H1 (cell line): ENCODE measurements around the gene COQ9. TPM values are rescaled to one million over a fixed set of nuclear protein-coding genes. Genes with fewer than 3 reads are reported as not detected.

Source experiments
- CTCF ChIA-PET: fragments of 300-600 bp; sonication (Branson Sonifier 250); formaldehyde crosslinking; loops from one replicate; lab custom pipeline; 2021; ENCODE audit not compliant: partially characterized antibody; lab: Charles Lee
- POLR2A ChIA-PET: fragments of 300-600 bp; sonication (Branson Sonifier 250); formaldehyde crosslinking; loops from one replicate; lab custom pipeline; 2021; ENCODE audit warnings: inconsistent platforms; ENCODE audit not compliant: partially characterized antibody; lab: Charles Lee
- DNase-seq, 2 experiments: peaks; one replicate each; pipeline versions ENCODE4 v3.0.0 to v3.0.0-alpha.2; 2010 to 2022; ENCODE audit warnings: low spot score in 2 of 2, low read depth in 1 of 2, mixed read lengths in 1 of 2
- FAIRE-seq: peaks from 2 replicates; lab custom pipeline; 2011; peaks lifted over from hg19 to GRCh38; lab: Jason Lieb, UNC
- H2AFZ ChIP-seq: 2 replicates; pipeline ENCODE4 v1.8.1; 2012; ENCODE audit warnings: low read length, inconsistent platforms
- H2AK5ac ChIP-seq: 2 replicates; pipeline ENCODE4 v1.6.1; 2013; ENCODE audit warnings: low read depth, low read length
- H2BK120ac ChIP-seq: replicated peaks from 2 replicates; pipeline ENCODE3; 2013; ENCODE audit warnings: low read depth, low read length, inconsistent platforms
- H2BK12ac ChIP-seq: 2 replicates; pipeline ENCODE4 v1.6.1; 2013; ENCODE audit warnings: low read depth, low read length
- H2BK15ac ChIP-seq: 2 replicates; pipeline ENCODE4 v1.6.1; 2013; ENCODE audit warnings: low read length
- H2BK20ac ChIP-seq: 2 replicates; pipeline ENCODE4 v1.6.1; 2013; ENCODE audit warnings: low read length
- H2BK5ac ChIP-seq: 2 replicates; pipeline ENCODE4 v1.6.1; 2013; ENCODE audit warnings: low read depth, low read length
- H3K14ac ChIP-seq: 2 replicates; pipeline ENCODE4 v1.6.1; 2013; ENCODE audit warnings: inconsistent platforms; ENCODE audit not compliant: insufficient read length
- H3K18ac ChIP-seq: 2 replicates; pipeline ENCODE4 v1.6.1; 2013; ENCODE audit warnings: low read length; ENCODE audit errors: extremely low read depth
- H3K23ac ChIP-seq: 2 replicates; pipeline ENCODE4 v1.6.1; 2013; ENCODE audit warnings: inconsistent platforms; ENCODE audit not compliant: insufficient read length
- H3K23me2 ChIP-seq: 2 replicates; pipeline ENCODE4 v1.6.1; 2013; ENCODE audit warnings: low read depth, low read length
- H3K27ac ChIP-seq: 2 replicates; pipeline ENCODE4 v1.6.1; 2011; ENCODE audit warnings: low read depth, low read length, inconsistent platforms
- H3K27me3 ChIP-seq, 4 experiments: replicated peaks in 1 of 4; 1 replicate in 1 of 4; 2 replicates in 3 of 4; pipeline versions ENCODE4 v1.6.1 to v1.8.1; 2011 to 2013; ENCODE audit warnings: low read length in 3 of 4, mild to moderate bottlenecking in 3 of 4, inconsistent platforms in 2 of 4, mixed read lengths in 2 of 4, moderate library complexity in 1 of 4; ENCODE audit not compliant: control insufficient read depth in 3 of 4, insufficient read depth in 3 of 4; ENCODE audit errors: extremely low read depth in 1 of 4
- H3K36me3 ChIP-seq, 4 experiments: 2 replicates each; pipeline versions ENCODE4 v1.6.1 to v1.8.1; 2011 to 2013; ENCODE audit warnings: mild to moderate bottlenecking in 4 of 4, low read length in 3 of 4, moderate library complexity in 2 of 4, control low read depth in 1 of 4, inconsistent platforms in 1 of 4; ENCODE audit not compliant: insufficient read depth in 4 of 4, control insufficient read depth in 2 of 4
- H3K4ac ChIP-seq: replicated peaks from 2 replicates; pipeline ENCODE3; 2013; ENCODE audit warnings: low read length, low read depth, mixed read lengths, inconsistent platforms; ENCODE audit not compliant: insufficient read length
- H3K4me1 ChIP-seq, 4 experiments: replicated peaks in 1 of 4; 1 replicate in 1 of 4; 2 replicates in 3 of 4; pipeline versions ENCODE4 v1.6.1 to v1.8.1; 2011 to 2013; ENCODE audit warnings: low read length in 3 of 4, inconsistent platforms in 2 of 4, mixed read lengths in 1 of 4; ENCODE audit not compliant: insufficient read depth in 4 of 4, control insufficient read depth in 3 of 4
- H3K4me2 ChIP-seq, 2 experiments: 2 replicates each; pipeline versions ENCODE4 v1.6.1 to v1.8.1; 2011 to 2013; ENCODE audit warnings: low read depth in 2 of 2, low read length in 2 of 2, control low read depth in 1 of 2, inconsistent platforms in 1 of 2, mild to moderate bottlenecking in 1 of 2; ENCODE audit not compliant: insufficient read depth in 1 of 2
- H3K4me3 ChIP-seq, 4 experiments: fragments of 200-600, 300-600 bp in 1 of 4; sonication (generic), shearing (Covaris generic), sonication (Bioruptor Twin) in 1 of 4; 2 replicates each; pipeline versions ENCODE4 v1.5.1 to v1.8.1; 2011 to 2016; ENCODE audit warnings: low read length in 4 of 4, low read depth in 3 of 4, control low read depth in 2 of 4, inconsistent platforms in 2 of 4, mild to moderate bottlenecking in 2 of 4, mixed read lengths in 1 of 4, moderate library complexity in 1 of 4; ENCODE audit not compliant: insufficient read depth in 2 of 4; ENCODE audit errors: extremely low read depth in 1 of 4
- H3K56ac ChIP-seq: replicated peaks from 2 replicates; pipeline ENCODE3; 2013; ENCODE audit warnings: low read depth, mild to moderate bottlenecking, mixed read lengths, low read length, inconsistent platforms; ENCODE audit not compliant: insufficient read length
- H3K79me1 ChIP-seq: 2 replicates; pipeline ENCODE4 v1.6.1; 2013; ENCODE audit warnings: low read depth, low read length, control low read depth
- H3K79me2 ChIP-seq, 2 experiments: 2 replicates each; pipeline versions ENCODE4 v1.6.1 to v1.8.1; 2012 to 2013; ENCODE audit warnings: low read length in 2 of 2, mild to moderate bottlenecking in 2 of 2, inconsistent platforms in 1 of 2; ENCODE audit not compliant: insufficient read depth in 2 of 2, control insufficient read depth in 1 of 2
- H3K9ac ChIP-seq, 4 experiments: replicated peaks in 1 of 4; 1 replicate in 1 of 4; 2 replicates in 3 of 4; pipeline versions ENCODE4 v1.6.1 to v1.8.1; 2011 to 2013; ENCODE audit warnings: low read depth in 3 of 4, low read length in 3 of 4, control low read depth in 2 of 4, mild to moderate bottlenecking in 2 of 4, moderate library complexity in 2 of 4, inconsistent platforms in 1 of 4; ENCODE audit errors: extremely low read depth in 1 of 4
- H3K9me3 ChIP-seq, 2 experiments: 2 replicates each; pipeline versions ENCODE4 v1.6.1 to v1.8.1; 2012 to 2013; ENCODE audit warnings: mild to moderate bottlenecking in 2 of 2, moderate library complexity in 2 of 2, control low read depth in 1 of 2, inconsistent platforms in 1 of 2, low read depth in 1 of 2, low read length in 1 of 2, mixed read lengths in 1 of 2; ENCODE audit not compliant: insufficient read depth in 2 of 2
- H4K20me1 ChIP-seq, 2 experiments: replicated peaks in 1 of 2; 2 replicates each; pipeline versions ENCODE3 to v1.8.1; 2011 to 2013; ENCODE audit warnings: inconsistent platforms in 2 of 2, low read length in 2 of 2, mild to moderate bottlenecking in 1 of 2; ENCODE audit not compliant: insufficient read depth in 2 of 2, control insufficient read depth in 1 of 2
- H4K5ac ChIP-seq: 2 replicates; pipeline ENCODE4 v1.6.1; 2013; ENCODE audit warnings: low read length, low read depth, mixed read lengths, inconsistent platforms; ENCODE audit not compliant: insufficient read length
- H4K8ac ChIP-seq: 2 replicates; pipeline ENCODE4 v1.8.0; 2013; ENCODE audit warnings: mild to moderate bottlenecking, moderate library complexity, low read length, inconsistent platforms; ENCODE audit not compliant: insufficient read depth; ENCODE audit errors: extremely low read depth
- H4K91ac ChIP-seq: replicated peaks from 2 replicates; pipeline ENCODE3; 2013; ENCODE audit warnings: low read length, mixed read lengths, inconsistent platforms; ENCODE audit not compliant: insufficient read length
- BCL11A ChIP-seq, 2 experiments: IDR thresholded peaks; one replicate each; pipeline ENCODE4 v1.6.1; 2011; ENCODE audit warnings: low read depth in 2 of 2, low read length in 2 of 2, mild to moderate bottlenecking in 2 of 2
- EP300 ChIP-seq, 2 experiments: IDR thresholded peaks; 1 replicate in 1 of 2; 2 replicates in 1 of 2; pipeline ENCODE4 v1.6.1; 2011 to 2012; ENCODE audit warnings: low read depth in 2 of 2, low read length in 2 of 2, mild to moderate bottlenecking in 2 of 2, borderline replicate concordance in 1 of 2, inconsistent platforms in 1 of 2, moderate library complexity in 1 of 2
- KDM4A ChIP-seq: IDR thresholded peaks from one replicate; pipeline ENCODE4 v1.7.1; 2012; ENCODE audit warnings: low read depth, mild to moderate bottlenecking, moderate library complexity, low read length, inconsistent platforms; ENCODE audit not compliant: severe bottlenecking
- NRF1 ChIP-seq: IDR thresholded peaks from 2 replicates; pipeline ENCODE4 v1.6.1; 2011; ENCODE audit warnings: mild to moderate bottlenecking, low read depth, low read length, improper control_type of control experiment
- RAD21 ChIP-seq, 2 experiments: IDR thresholded peaks in 1 of 2; conservative IDR thresholded peaks in 1 of 2; 2 replicates each; pipeline ENCODE4 v1.6.1; 2011; ENCODE audit warnings: low read depth in 2 of 2, low read length in 2 of 2, improper control_type of control experiment in 1 of 2, inconsistent platforms in 1 of 2, mild to moderate bottlenecking in 1 of 2, moderate library complexity in 1 of 2
- SP1 ChIP-seq: IDR thresholded peaks from 2 replicates; pipeline ENCODE4 v1.6.1; 2011; ENCODE audit warnings: low read depth, low read length
- TAF7 ChIP-seq: optimal IDR thresholded peaks from 2 replicates; pipeline ENCODE3; 2011; ENCODE audit warnings: low read depth, mild to moderate bottlenecking, inconsistent platforms, low read length, moderate library complexity, borderline replicate concordance
- TBP ChIP-seq: IDR thresholded peaks from 2 replicates; pipeline ENCODE4 v1.6.1; 2011; ENCODE audit warnings: low read depth, low read length, improper control_type of control experiment
- WGBS, 2 experiments: shearing (Covaris generic) in 1 of 2; methylation state at CpG; one replicate each; pipeline versions ENCODE4 v1.1.6 to v1.1.7; 2013 to 2015; ENCODE audit warnings: low lambda C conversion rate in 2 of 2, mixed read lengths in 2 of 2, inconsistent platforms in 1 of 2, low coverage in 1 of 2, missing lambda C conversion rate in 1 of 2; ENCODE audit not compliant: insufficient replicate concordance in 2 of 2, insufficient coverage in 1 of 2, insufficient read length in 1 of 2; ENCODE audit errors: extremely low coverage in 1 of 2, missing lambda C conversion rate in 1 of 2; 5-methylcytosine and 5-hydroxymethylcytosine counted together
- polyA plus RNA-seq, 7 experiments: library from polyadenylated mRNA; depleted of rRNA in 3 of 7; stranded (reverse) in 5 of 7; unstranded in 2 of 7; fragments of >200 nt in 5 of 7; fragments of 200-250 nt in 2 of 7; gene quantifications; 1 replicate in 5 of 7; 2 replicates in 1 of 7; 4 replicates in 1 of 7; pipeline versions ENCODE4 v1.2.1 to v1.2.3, GENCODE V29; 2011 to 2013; ENCODE audit warnings: missing spikeins in 2 of 7, mixed read lengths in 2 of 7
- total RNA-seq: library from RNA; stranded (reverse); fragmentation: NEBNext Ultra II Directional; extraction: Animal tissue kit (Norgen Biotek cat#: 25700); gene quantifications from 2 replicates; pipeline ENCODE4 v1.2.1, GENCODE V29; 2021
- TF ChIP-seq, protein P1 (sequence below), 3 experiments: IDR thresholded peaks; 1 replicate in 2 of 3; 2 replicates in 1 of 3; pipeline versions ENCODE4 v1.5.1 to v1.6.1; 2011; ENCODE audit warnings: low read length in 3 of 3, mild to moderate bottlenecking in 3 of 3, inconsistent platforms in 2 of 3, low read depth in 1 of 3, moderate library complexity in 1 of 3; ENCODE audit not compliant: insufficient read depth in 1 of 3; ENCODE audit errors: control extremely low read depth in 1 of 3

The COQ9 gene
- total and polyA plus RNA-seq, 2 of the 8 experiments (the other 6 are each of a cell fraction or from before 2014, with no cell fraction given) = 33.3 to 60.3 TPM

DNA sequence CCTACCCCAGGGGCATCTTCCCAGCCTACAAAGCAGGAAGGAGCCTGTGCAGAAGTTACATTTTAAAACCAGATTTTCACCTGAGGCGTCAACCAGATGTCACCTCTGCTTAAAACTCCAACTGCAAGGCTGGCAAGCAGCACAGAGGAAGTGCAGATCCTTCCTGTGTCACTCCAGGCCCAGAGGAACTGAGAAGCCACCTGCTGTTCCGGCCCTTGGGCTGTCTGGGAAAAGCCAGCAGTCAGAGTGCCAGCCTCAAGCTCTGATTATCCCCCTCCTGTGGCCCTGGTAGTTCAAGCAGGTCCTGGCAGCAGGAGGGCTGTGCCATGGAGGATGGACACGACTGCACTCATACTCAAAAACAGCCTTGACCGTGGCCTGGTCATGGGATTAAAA, 25.4 kb downstream of the COQ9 start:
- ChIA-PET POLR2A (interaction anchor here (1.2 to 10.3 kb wide), 11 partner anchors 9 to 64 kb away, joined by 3 to 67 read pairs (median 6); partner anchors contain the start of genes CCDC102A, CIAPIN1, COQ9 and DOK4), CTCF (interaction anchor here (0.6 to 15.0 kb wide), 5 partner anchors 11 to 55 kb away, joined by 3 to 210 read pairs (median 10); partner anchors contain the start of gene POLR2C)
- Histone ChIP-seq H3K4me2 (peak overlapping the region; percentile 15 to 53; a peak in 3 of 4 replicates), H2BK120ac (no peak overlapping the region), H3K18ac (no peak overlapping the region; the same call in none of the 2 replicates), H2BK20ac (no peak overlapping the region), H3K9me3 (no peaks in the 10 kb centered on the region), H3K4me1 (peaks cover 10 to 48% (median 39%) of the 10 kb centered on the region in 4 experiments), H2BK12ac (0 out of 2 replicates have a peak overlapping the region, but pooled peaks have one; percentile 56), H3K79me2 (no peaks in the 10 kb centered on the region), H3K79me1 (0 out of 2 replicates have a peak, but pooled peaks cover 2% of the 10 kb centered on the region), H4K5ac (peak overlapping the region; percentile 39), H3K27me3 (no peaks in the 10 kb centered on the region), H2BK15ac (no peak overlapping the region), H3K23ac (no peak overlapping the region), H3K36me3 (peaks cover 16 to 49% (median 33%) of the 10 kb centered on the region in 4 experiments), H2BK5ac (peak overlapping the region; percentile 94), H2AFZ (no peak overlapping the region), H2AK5ac (no peak overlapping the region), H4K91ac (no peak overlapping the region), H3K23me2 (no peaks in the 10 kb centered on the region; the same call in 1 of the 2 replicates), H3K4ac (no peak overlapping the region), H4K20me1 (peaks cover 2 to 3% of the 10 kb centered on the region in 2 experiments), H3K56ac (peak overlapping the region; percentile 70), H4K8ac (peak overlapping the region; percentile 3; the same call in 1 of the 2 replicates), H3K14ac (no peak overlapping the region), H3K4me3 (no peak overlapping the region; a peak in 2 of 8 replicates), H3K9ac (no peak overlapping the region; a peak in 1 of 7 replicates), H3K27ac (peak overlapping the region; percentile 38; the same call in 1 of the 2 replicates)
- WGBS, 2 experiments = 80% methylated on average over 4 of the region's 4 CpGs; no CpG with 5 or more reads in 1 of the 2 experiments
- FAIRE-seq (no peak), DNase-seq (peak in 1 of 2 experiments; percentile 58)
- TF ChIP-seq NRF1 = no peak
- no peak for TF ChIP-seq TAF7
- no peak for TF ChIP-seq RAD21 (IDR thresholded peaks at IDR 0.05 in 1 of 2, conservative IDR thresholded peaks at IDR 0.05 in 1 of 2; ENCODE audit: low read depth in 2 of 2, low read length in 2 of 2)
- TF ChIP-seq BCL11A (IDR thresholded peaks at IDR 0.05; ENCODE audit: low read depth in 2 of 2, low read length in 2 of 2) = no peak
- TF ChIP-seq TBP = no peak
- no peak for TF ChIP-seq KDM4A
- TF ChIP-seq SP1 = no peak
- no peak for TF ChIP-seq EP300 (IDR thresholded peaks at IDR 0.05; ENCODE audit: borderline replicate concordance in 1 of 2, low read depth in 2 of 2, low read length in 2 of 2)
- TF ChIP-seq, protein P1, sequence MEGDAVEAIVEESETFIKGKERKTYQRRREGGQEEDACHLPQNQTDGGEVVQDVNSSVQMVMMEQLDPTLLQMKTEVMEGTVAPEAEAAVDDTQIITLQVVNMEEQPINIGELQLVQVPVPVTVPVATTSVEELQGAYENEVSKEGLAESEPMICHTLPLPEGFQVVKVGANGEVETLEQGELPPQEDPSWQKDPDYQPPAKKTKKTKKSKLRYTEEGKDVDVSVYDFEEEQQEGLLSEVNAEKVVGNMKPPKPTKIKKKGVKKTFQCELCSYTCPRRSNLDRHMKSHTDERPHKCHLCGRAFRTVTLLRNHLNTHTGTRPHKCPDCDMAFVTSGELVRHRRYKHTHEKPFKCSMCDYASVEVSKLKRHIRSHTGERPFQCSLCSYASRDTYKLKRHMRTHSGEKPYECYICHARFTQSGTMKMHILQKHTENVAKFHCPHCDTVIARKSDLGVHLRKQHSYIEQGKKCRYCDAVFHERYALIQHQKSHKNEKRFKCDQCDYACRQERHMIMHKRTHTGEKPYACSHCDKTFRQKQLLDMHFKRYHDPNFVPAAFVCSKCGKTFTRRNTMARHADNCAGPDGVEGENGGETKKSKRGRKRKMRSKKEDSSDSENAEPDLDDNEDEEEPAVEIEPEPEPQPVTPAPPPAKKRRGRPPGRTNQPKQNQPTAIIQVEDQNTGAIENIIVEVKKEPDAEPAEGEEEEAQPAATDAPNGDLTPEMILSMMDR (IDR thresholded peaks at IDR 0.05; ENCODE audit: control extremely low read depth in 1 of 3, insufficient read depth in 1 of 3, low read depth in 1 of 3, low read length in 3 of 3) = no peak
